ENCODE data around the gene TERB1. TPM values are rescaled to one million over a fixed set of nuclear protein-coding genes. Genes with fewer than 3 reads are reported as not detected.
"Not testable (repeated sequence)": the region's sequence is repeated elsewhere in the genome, so short reads cannot be mapped to it uniquely, and the experiment has no call there.

Gene TERB1
- total RNA-seq, 1 donor from 2014 or later, result not detected

DNA sequence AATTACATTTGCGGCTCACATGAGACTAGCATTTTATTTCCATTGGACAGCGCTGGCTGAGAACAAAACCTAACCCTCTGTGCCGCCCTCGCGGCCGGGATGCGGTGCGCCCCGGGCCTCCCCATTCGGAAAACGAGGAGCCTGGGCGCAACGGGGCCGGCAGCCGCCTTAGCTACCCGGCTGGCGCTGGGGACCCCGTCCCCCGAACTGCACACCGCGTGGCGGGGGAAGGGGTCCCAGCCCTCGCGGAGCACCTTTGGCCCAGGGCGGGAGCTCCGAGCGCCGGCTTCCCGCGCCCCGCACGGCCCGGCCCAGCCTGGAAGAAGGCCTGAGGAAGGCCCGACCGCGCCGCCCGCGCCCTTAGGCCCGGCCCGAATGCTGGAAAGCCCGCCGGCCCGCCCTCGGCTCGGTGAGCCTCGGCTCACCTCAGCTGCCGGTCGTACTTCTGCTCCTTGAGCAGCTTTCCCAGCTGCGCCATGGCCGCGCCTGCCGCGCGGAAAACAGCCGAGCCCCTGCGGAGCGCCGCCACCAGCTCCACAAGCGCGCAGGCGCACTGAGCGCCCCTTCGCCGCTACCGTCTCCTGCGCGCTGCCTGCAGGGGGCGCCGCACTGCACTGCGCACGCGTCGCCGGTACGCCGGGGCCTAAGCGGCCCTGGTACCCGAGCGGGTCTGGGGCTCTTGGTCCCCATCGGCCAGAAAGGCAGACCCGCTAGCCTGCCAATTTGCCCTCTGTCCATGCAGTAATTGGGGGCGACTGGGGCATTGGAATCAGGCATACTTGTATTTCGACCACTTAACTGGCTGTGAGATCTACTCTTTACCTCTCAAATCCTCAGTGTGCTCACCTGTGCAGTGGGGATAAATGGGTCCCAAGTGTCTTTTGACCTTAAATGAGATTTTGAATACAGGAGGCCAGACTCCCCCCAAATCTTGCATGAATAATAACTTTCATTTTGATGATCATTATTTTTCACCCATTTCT lies 29.3 kb upstream of the TERB1 start, which contains the start of gene NAE1:
Gene NAE1 (minus strand): TSS at position 555 of the 983 bp plus-strand sequence. CDS start 77 bp downstream, at position 478.
- DNase-seq (peak; percentile 93), ATAC-seq (ENCODE audit: poor library complexity) (peak; percentile 99)
- intact Hi-C loops (cut with DNase I), result loop anchor here (5.0 kb wide), 1 partner anchor 37 kb away; no protein-coding TSS in a partner anchor

GRCh38 chr16:66824006-66824405 lies 22.6 kb upstream of the TERB1 start:
- intact Hi-C loops (cut with DNase I), result no loop called here
- no peak for ATAC-seq (ENCODE audit: poor library complexity)
- DNase-seq, result no peak

- intact Hi-C loops (cut with DNase I), result no loop called here
- DNase-seq (no peak), ATAC-seq (ENCODE audit: poor library complexity) (no peak)
These were observed 13.3 kb upstream of the TERB1 start for GRCh38 chr16:66814734-66815133.

DNA sequence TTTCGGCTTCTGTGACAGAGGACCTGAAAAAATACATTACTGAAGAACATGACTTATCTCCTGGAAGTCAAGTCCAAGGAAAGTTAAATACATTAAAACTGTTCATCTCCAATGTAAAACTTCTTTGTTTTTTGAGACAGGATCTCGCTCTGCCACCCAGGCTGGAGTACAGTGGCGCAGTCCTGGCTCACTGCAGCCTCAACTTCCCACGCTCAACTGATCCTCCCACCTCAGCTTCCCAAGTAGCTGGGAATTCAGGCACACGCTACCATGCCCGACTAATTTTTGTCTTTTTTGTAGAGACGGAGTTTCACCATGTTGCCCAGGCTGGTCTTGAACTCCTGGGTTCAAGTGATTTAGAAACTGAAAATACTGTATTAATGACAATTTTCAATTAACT lies 9.7 kb upstream of the TERB1 start:
- ATAC-seq (ENCODE audit: poor library complexity) (no peak), DNase-seq (no peak)
- intact Hi-C loops (cut with DNase I), result no loop called here

- no peak for DNase-seq
- intact Hi-C loops (cut with DNase I), result no loop called here
- no peak for ATAC-seq (ENCODE audit: poor library complexity)
These were observed 9.0 kb upstream of the TERB1 start for GRCh38 chr16:66810391-66810790.

- intact Hi-C loops (cut with DNase I), result no loop called here
- no peak for DNase-seq
- no peak for ATAC-seq (ENCODE audit: poor library complexity)
These were observed 8.4 kb upstream of the TERB1 start for GRCh38 chr16:66809765-66810164.

DNA sequence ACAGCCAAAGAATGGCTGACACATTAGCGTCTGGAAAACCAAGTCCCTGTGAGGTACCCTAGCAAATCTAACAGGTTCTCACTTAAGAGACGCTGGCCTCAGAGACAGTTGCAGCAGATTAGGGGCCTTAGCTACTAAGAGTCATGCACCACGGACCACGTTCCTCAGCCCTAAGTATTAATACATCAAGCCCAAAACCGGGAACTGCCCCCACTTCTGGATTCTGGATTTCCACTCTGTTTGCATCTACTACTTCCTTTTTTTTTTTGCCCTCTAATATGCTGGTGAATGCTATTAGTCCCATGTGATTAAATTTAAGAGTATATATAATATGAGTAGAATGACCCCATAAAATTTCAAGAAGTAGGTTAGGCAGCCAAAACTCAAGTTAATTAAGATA lies 775 bp upstream of the TERB1 start:
- DNase-seq (no peak), ATAC-seq (ENCODE audit: poor library complexity) (no peak)
- intact Hi-C loops (cut with DNase I), result no loop called here

DNA sequence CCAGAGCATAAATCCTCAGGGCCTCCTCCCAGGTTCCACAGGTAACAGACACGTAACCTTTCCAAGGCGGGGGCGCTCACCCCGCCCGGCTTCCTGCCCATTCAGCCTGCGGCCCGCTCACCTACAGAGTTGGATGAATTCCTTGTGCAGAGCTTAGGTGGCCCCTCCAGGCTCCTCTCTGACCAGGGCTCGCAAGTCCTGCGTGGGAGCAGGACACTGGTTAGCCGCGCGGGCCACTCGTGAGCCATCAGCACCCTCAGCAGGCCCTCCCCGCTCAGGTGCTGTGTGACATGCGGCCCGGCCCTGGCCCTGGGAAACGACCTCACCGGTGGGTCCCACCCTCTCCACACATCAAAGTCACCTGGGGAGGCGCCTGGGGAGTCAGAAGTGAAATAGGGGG lies 528 bp downstream of the TERB1 start:
- DNase-seq (no peak), ATAC-seq (ENCODE audit: poor library complexity) (no peak)
- intact Hi-C loops (cut with DNase I), result no loop called here

GRCh38 chr16:66798161-66798560 lies 3.2 kb downstream of the TERB1 start:
- ATAC-seq (ENCODE audit: poor library complexity) (no peak), DNase-seq (no peak)
- intact Hi-C loops (cut with DNase I), result no loop called here

DNA sequence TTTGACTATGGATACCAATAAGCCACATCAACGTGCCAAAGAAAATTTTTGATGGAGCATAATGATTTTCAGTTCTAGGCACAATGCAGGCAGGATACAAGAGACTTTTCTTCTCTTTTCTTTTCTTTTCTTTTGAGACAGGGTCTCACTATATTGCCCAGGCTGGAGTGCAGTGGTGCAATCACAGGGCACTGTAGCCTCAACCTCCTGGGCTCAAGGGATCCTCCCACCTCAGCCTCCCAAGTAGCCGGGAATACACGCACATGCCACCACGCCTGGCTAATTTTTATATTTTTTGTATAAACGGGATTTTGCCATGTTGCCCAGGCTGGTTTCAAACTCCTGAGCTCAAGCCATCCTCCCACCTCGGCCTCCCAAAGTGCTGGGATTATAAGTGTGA lies 7.4 kb downstream of the TERB1 start:
- ATAC-seq (ENCODE audit: poor library complexity); DNase-seq; intact Hi-C loops (cut with DNase I): not testable (repeated sequence)

GRCh38 chr16:66790130-66790733 lies 11.2 kb downstream of the TERB1 start:
- DNase-seq, result no peak
- ATAC-seq (ENCODE audit: poor library complexity), result no peak
- intact Hi-C loops (cut with DNase I), result no loop called here

- ATAC-seq (ENCODE audit: poor library complexity) (no peak), DNase-seq (no peak)
- intact Hi-C loops (cut with DNase I), result no loop called here
These were observed 14.0 kb downstream of the TERB1 start for GRCh38 chr16:66787427-66787826.

DNA sequence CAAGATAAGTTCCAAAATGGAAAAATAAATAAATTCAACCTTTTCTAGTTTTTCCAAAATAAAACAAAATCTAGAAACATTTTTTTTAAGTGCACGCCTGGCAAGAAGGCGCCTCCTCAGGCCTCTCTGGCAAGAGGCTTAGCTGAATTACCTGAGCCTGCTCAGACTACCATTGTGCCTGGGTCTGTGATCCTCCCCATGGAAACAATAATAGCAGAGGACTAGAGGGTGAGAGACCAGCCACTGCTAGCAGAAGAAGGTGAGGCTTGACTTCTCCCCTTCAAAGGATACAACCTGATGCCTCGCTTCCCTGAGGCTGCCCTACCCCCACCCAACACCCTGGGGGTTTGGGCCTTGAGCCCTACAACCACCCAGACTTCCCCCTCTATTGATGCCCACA lies 14.8 kb downstream of the TERB1 start:
- DNase-seq (no peak), ATAC-seq (ENCODE audit: poor library complexity) (no peak)
- intact Hi-C loops (cut with DNase I), result no loop called here

DNA sequence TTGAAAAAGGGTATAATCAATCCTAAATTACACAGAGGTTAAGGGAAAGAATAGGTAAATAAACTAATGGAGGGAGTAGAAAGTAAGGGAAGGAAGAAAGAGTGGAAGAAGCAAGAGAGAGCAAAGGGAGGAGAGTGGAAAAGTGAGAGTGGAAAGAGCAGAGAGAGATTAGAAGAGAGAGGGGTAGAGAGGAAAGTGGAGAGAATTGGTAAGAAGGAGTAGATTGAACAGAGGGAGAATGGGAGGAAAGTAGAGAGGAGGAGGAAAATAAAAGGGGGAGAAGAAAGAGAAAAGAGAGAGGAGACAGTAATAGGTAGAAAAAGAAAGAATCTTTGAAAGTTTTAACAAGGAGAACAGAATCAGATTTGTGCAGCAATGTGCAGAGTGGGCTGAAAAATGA lies 24.9 kb downstream of the TERB1 start:
- intact Hi-C loops (cut with DNase I), result no loop called here
- ATAC-seq (ENCODE audit: poor library complexity) (no peak), DNase-seq (no peak)

GRCh38 chr16:66774981-66775380 lies 26.4 kb downstream of the TERB1 start:
- DNase-seq (no peak), ATAC-seq (ENCODE audit: poor library complexity) (no peak)
- intact Hi-C loops (cut with DNase I), result no loop called here

GRCh38 chr16:66758086-66758485 lies 43.3 kb downstream of the TERB1 start:
- DNase-seq (no peak), ATAC-seq (ENCODE audit: poor library complexity) (no peak)
- intact Hi-C loops (cut with DNase I), result no loop called here

DNA sequence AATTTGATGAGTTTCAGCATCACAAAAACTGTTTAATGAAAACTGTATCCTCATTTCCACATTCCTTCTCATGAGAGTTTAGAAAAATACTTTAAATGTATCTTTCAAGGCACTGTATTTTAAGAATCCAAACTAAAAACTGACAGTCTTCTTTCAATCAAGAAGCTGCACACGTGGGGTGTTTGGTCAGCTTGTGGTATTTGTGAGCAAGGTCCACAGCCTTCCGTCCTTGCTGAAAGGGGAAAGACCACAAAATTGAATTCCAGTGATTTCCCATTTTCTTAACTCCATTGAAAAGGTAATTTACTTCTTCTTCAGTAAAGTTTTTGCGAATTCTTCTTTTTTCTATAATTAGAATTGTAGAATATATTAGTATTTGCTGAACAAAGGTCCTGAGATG lies 46.6 kb downstream of the TERB1 start:
- no peak for ATAC-seq (ENCODE audit: poor library complexity)
- no peak for DNase-seq
- intact Hi-C loops (cut with DNase I), result no loop called here

DNA sequence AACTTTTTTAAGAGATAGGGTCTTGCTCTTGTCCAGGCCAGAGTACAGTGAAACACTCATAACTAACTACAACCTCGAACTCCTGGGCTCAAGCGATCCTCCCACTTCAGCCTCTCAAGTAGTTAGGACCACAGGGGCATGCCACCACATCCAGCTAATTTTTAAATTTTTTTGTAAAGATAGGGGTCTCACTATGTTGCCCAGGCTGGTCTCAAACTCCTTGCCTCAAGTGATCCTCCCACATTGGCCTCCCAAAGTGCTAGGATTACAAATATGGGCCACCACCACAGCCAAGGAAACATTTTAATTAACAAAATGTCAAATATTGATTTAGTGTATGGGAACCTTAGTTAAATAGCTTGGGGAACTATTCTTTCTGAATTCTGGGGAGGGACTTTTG lies 47.2 kb downstream of the TERB1 start:
- intact Hi-C loops (cut with DNase I), result no loop called here
- ATAC-seq (ENCODE audit: poor library complexity), result no peak
- no peak for DNase-seq

GRCh38 chr16:66752958-66753357 lies 48.4 kb downstream of the TERB1 start:
- DNase-seq (no peak), ATAC-seq (ENCODE audit: poor library complexity) (no peak)
- intact Hi-C loops (cut with DNase I), result no loop called here

DNA sequence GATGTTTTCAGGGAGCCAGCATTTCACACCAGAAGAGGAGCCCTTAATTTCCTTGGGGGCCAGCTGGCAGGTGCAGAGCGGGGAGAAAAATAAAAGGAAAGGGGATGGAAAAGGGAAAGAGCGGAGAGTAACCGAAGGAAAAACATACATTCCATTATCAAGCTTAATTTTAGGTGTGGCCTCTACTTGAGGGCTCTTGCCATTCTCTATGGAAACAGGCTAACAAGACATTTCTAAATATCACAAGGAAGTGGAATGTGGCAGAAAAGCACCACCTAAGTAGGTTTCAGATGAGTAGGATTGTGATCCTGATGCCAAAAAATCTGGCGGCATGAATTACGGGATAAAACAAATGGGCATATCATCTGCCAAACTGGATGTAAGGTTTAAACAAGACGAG lies 49.0 kb downstream of the TERB1 start:
- intact Hi-C loops (cut with DNase I), result no loop called here
- DNase-seq (no peak), ATAC-seq (ENCODE audit: poor library complexity) (no peak)
